IMR-90 (cell line): ENCODE results near the gene DPF1. TPM values are rescaled to one million over a fixed set of nuclear protein-coding genes. Genes with fewer than 3 reads are reported as not detected.
A peak's percentile ranks its signal among the peaks of the same experiment; 100 is the strongest.

ENCODE experiments used
- ATAC-seq: fragments of 200-7000 bp; cut with Tn5 transposase; 2 replicates; pipeline ENCODE4 v1.9.1; 2020; ENCODE audit warnings: low read depth, mild to moderate bottlenecking, moderate library complexity
- BruUV-seq: library from RNA; stranded (reverse); fragments of 400-500 nt; replicated peaks from 2 replicates; lab custom pipeline; 2021; lab: Mats Ljungman, UMichigan
- CTCF ChIA-PET: fragments of 300-600 bp; formaldehyde crosslinking; extraction: SDS; loops from one replicate; lab custom pipeline; 2021; ENCODE audit warnings: antibody characterized with exemption; lab: Yijun Ruan, JAX
- POLR2A ChIA-PET: fragments of 300-600 bp; sonication (Branson Sonifier 250); formaldehyde crosslinking; loops from one replicate; lab custom pipeline; 2022; ENCODE audit warnings: antibody characterized with exemption; ENCODE audit not compliant: unreplicated experiment; lab: Charles Lee
- DNase-seq: peaks from one replicate; pipeline ENCODE4 v3.0.0; 2013
- H2AFZ ChIP-seq: replicated peaks from 2 replicates; pipeline ENCODE3; 2013; ENCODE audit warnings: low read length, mild to moderate bottlenecking; ENCODE audit not compliant: poor library complexity
- H2AK5ac ChIP-seq: 2 replicates; pipeline ENCODE4 v1.6.1; 2013; ENCODE audit warnings: low read depth, low read length, inconsistent platforms
- H2AK9ac ChIP-seq: replicated peaks from 2 replicates; pipeline ENCODE3; 2013; ENCODE audit warnings: mild to moderate bottlenecking, low read depth, low read length, moderate library complexity; ENCODE audit not compliant: poor library complexity
- H2BK120ac ChIP-seq: 2 replicates; pipeline ENCODE4 v1.6.1; 2013; ENCODE audit warnings: low read depth, low read length, inconsistent platforms
- H2BK15ac ChIP-seq: 3 replicates; pipeline ENCODE4 v1.6.1; 2013; ENCODE audit warnings: low read depth, low read length, inconsistent platforms
- H2BK20ac ChIP-seq: 2 replicates; pipeline ENCODE4 v1.6.1; 2013; ENCODE audit warnings: low read depth, mild to moderate bottlenecking, inconsistent platforms, low read length, moderate library complexity
- H2BK5ac ChIP-seq: 2 replicates; pipeline ENCODE4 v1.6.1; 2013; ENCODE audit warnings: mild to moderate bottlenecking, low read depth, low read length, inconsistent platforms; ENCODE audit not compliant: poor library complexity, severe bottlenecking
- H3K14ac ChIP-seq: replicated peaks from 2 replicates; pipeline ENCODE4 v1.6.1; 2013; ENCODE audit warnings: low read depth, low read length, inconsistent platforms
- H3K18ac ChIP-seq: 2 replicates; pipeline ENCODE4 v1.6.1; 2013; ENCODE audit warnings: low read depth, low read length, control low read depth
- H3K23ac ChIP-seq: 2 replicates; pipeline ENCODE4 v1.6.1; 2013; ENCODE audit warnings: low read depth, low read length, inconsistent platforms
- H3K27ac ChIP-seq: 2 replicates; pipeline ENCODE4 v1.5.1; 2013; ENCODE audit warnings: mild to moderate bottlenecking, control low read depth, low read length; ENCODE audit not compliant: insufficient read depth
- H3K27me3 ChIP-seq: 2 replicates; pipeline ENCODE4 v1.6.1; 2013; ENCODE audit warnings: low read length; ENCODE audit not compliant: control insufficient read depth, insufficient read depth
- H3K36me3 ChIP-seq: 2 replicates; pipeline ENCODE4 v1.6.1; 2013; ENCODE audit warnings: low read length, mixed read lengths; ENCODE audit not compliant: control insufficient read depth, insufficient read depth
- H3K4ac ChIP-seq: 2 replicates; pipeline ENCODE4 v1.6.1; 2013; ENCODE audit warnings: low read depth, low read length, inconsistent platforms
- H3K4me1 ChIP-seq: 2 replicates; pipeline ENCODE4 v1.6.1; 2013; ENCODE audit warnings: low read length, mixed read lengths; ENCODE audit not compliant: control insufficient read depth, insufficient read depth
- H3K4me2 ChIP-seq: 2 replicates; pipeline ENCODE4 v1.6.1; 2013; ENCODE audit warnings: low read depth, mild to moderate bottlenecking, control low read depth, low read length, moderate library complexity
- H3K4me3 ChIP-seq: 2 replicates; pipeline ENCODE4 v1.5.1; 2013; ENCODE audit warnings: low read depth, mild to moderate bottlenecking, control low read depth, low read length, moderate library complexity; ENCODE audit not compliant: insufficient read depth
- H3K56ac ChIP-seq: 2 replicates; pipeline ENCODE4 v1.6.1; 2013; ENCODE audit warnings: low read length, inconsistent platforms; ENCODE audit not compliant: insufficient read depth; ENCODE audit errors: extremely low read depth
- H3K79me1 ChIP-seq, 2 experiments: 2 replicates each; pipeline ENCODE4 v1.6.1; 2013; ENCODE audit warnings: low read length in 2 of 2, inconsistent platforms in 1 of 2, low read depth in 1 of 2
- H3K9ac ChIP-seq: 2 replicates; pipeline ENCODE4 v1.6.1; 2013; ENCODE audit warnings: low read depth, low read length, control low read depth
- H3K9me1 ChIP-seq: 2 replicates; pipeline ENCODE4 v1.6.1; 2013; ENCODE audit warnings: low read length, inconsistent platforms; ENCODE audit not compliant: insufficient read depth
- H3K9me3 ChIP-seq: 2 replicates; pipeline ENCODE4 v1.6.1; 2013; ENCODE audit warnings: low read length; ENCODE audit not compliant: control insufficient read depth, insufficient read depth
- H4K20me1 ChIP-seq: 2 replicates; pipeline ENCODE4 v1.6.1; 2013; ENCODE audit warnings: low read length, inconsistent platforms; ENCODE audit not compliant: insufficient read depth
- H4K5ac ChIP-seq: 2 replicates; pipeline ENCODE4 v1.6.1; 2013; ENCODE audit warnings: mild to moderate bottlenecking, low read depth, low read length, control low read depth
- H4K8ac ChIP-seq, 2 experiments: 2 replicates each; pipeline ENCODE4 v1.6.1; 2013; ENCODE audit warnings: low read depth in 2 of 2, low read length in 2 of 2, control low read depth in 1 of 2, inconsistent platforms in 1 of 2
- H4K91ac ChIP-seq: 2 replicates; pipeline ENCODE4 v1.6.1; 2013; ENCODE audit warnings: low read depth, low read length, inconsistent platforms; ENCODE audit not compliant: insufficient read depth
- BHLHE40 ChIP-seq: fragments of 150-350 bp; IDR thresholded peaks from 2 replicates; pipeline ENCODE4 v1.6.1; 2016; ENCODE audit warnings: mild to moderate bottlenecking, low read depth, low read length
- CEBPB ChIP-seq: IDR thresholded peaks from 2 replicates; pipeline ENCODE4 v1.6.1; 2012; ENCODE audit warnings: low read depth, low read length, improper control_type of control experiment
- CHD1 ChIP-seq: IDR thresholded peaks from 2 replicates; pipeline ENCODE4 v1.6.1; 2012; ENCODE audit warnings: low read depth, low read length, improper control_type of control experiment
- FOS ChIP-seq: fragments of 150-350 bp; IDR thresholded peaks from 2 replicates; pipeline ENCODE4 v1.6.1; 2016; ENCODE audit warnings: low read depth, low read length
- MAFK ChIP-seq: IDR thresholded peaks from 2 replicates; pipeline ENCODE4 v1.6.1; 2012; ENCODE audit warnings: low read depth, low read length, improper control_type of control experiment
- MXI1 ChIP-seq: IDR thresholded peaks from 2 replicates; pipeline ENCODE4 v1.6.1; 2012; ENCODE audit warnings: low read depth, mild to moderate bottlenecking, low read length, moderate library complexity, borderline replicate concordance
- NFE2L2 ChIP-seq: fragments of 150-350 bp; IDR thresholded peaks from 2 replicates; pipeline ENCODE4 v1.6.1; 2016; ENCODE audit warnings: low read depth, mild to moderate bottlenecking, low read length
- POLR2A ChIP-seq: IDR thresholded peaks from 2 replicates; pipeline ENCODE4 v1.6.1; 2012; ENCODE audit warnings: mild to moderate bottlenecking, low read depth, low read length
- RAD21 ChIP-seq: IDR thresholded peaks from 2 replicates; pipeline ENCODE4 v1.6.1; 2012; ENCODE audit warnings: low read length, improper control_type of control experiment
- RCOR1 ChIP-seq: IDR thresholded peaks from 2 replicates; pipeline ENCODE4 v1.6.1; 2012; ENCODE audit warnings: mild to moderate bottlenecking, low read length, improper control_type of control experiment; ENCODE audit not compliant: insufficient replicate concordance
- RFX5 ChIP-seq: IDR thresholded peaks from 2 replicates; pipeline ENCODE4 v1.8.0; 2012; ENCODE audit warnings: low read depth, mild to moderate bottlenecking, low read length, moderate library complexity
- SMC3 ChIP-seq: fragments of 150-350 bp; IDR thresholded peaks from 2 replicates; pipeline ENCODE4 v1.6.1; 2016; ENCODE audit warnings: low read depth, mild to moderate bottlenecking, antibody characterized with exemption, low read length, moderate library complexity
- WGBS, 2 experiments: methylation state at CpG; one replicate each; pipeline versions ENCODE4 v1.1.5 to v1.1.7; 2013; ENCODE audit warnings: missing lambda C conversion rate in 2 of 2; ENCODE audit not compliant: insufficient read length in 1 of 2; ENCODE audit errors: extremely low coverage in 2 of 2; 5-methylcytosine and 5-hydroxymethylcytosine counted together
- dilution Hi-C: fragments of 300-500 bp; cut with HindIII; formaldehyde crosslinking; loops from one replicate; pipeline ENCODE4 v1.14.3; 2018; ENCODE audit warnings: low sequenced_read_pairs; ENCODE audit not compliant: unreplicated experiment
- in situ Hi-C: fragments of 300-500 bp; cut with MboI; formaldehyde crosslinking; loops from 3 replicates; pipeline ENCODE4 v1.14.3; 2019; ENCODE audit warnings: low sequenced_read_pairs, inconsistent platforms, mixed read lengths
- intact Hi-C: fragments of 100-400 bp; cut with micrococcal nuclease; formaldehyde crosslinking; loops from 2 replicates; pipeline ENCODE4 v1.10.0; 2022
- polyA plus RNA-seq, 3 experiments: library from polyadenylated mRNA; depleted of rRNA; stranded (reverse); fragments of >200 nt; gene quantifications; 2 replicates each; pipeline ENCODE4 v1.2.3, GENCODE V29; 2012; ENCODE audit warnings: low replicate concordance in 1 of 3
- total RNA-seq: library from RNA; depleted of rRNA; stranded (reverse); fragments of >200 nt; gene quantifications from 2 replicates; pipeline ENCODE4 v1.2.3, GENCODE V29; 2012
- TF ChIP-seq, protein P1 (sequence below): fragments of 150-350 bp; IDR thresholded peaks from 2 replicates; pipeline ENCODE4 v1.6.1; 2016; ENCODE audit warnings: low read depth, mild to moderate bottlenecking, low read length, moderate library complexity, borderline replicate concordance
- TF ChIP-seq, protein P2 (sequence below): fragments of 150-350 bp; IDR thresholded peaks from 2 replicates; pipeline ENCODE4 v1.6.1; 2017; ENCODE audit warnings: mild to moderate bottlenecking, antibody characterized with exemption, low read length, low read depth
- TF ChIP-seq, protein P3 (sequence below): conservative IDR thresholded peaks from 2 replicates; pipeline ENCODE4 v1.5.1; 2012; ENCODE audit warnings: mild to moderate bottlenecking, low read depth, low read length, improper control_type of control experiment

The DPF1 gene
- total and polyA plus RNA-seq, 2 of the 4 experiments (the other 2 are of a cell fraction), result 3.2 to 5.5 TPM

DNA sequence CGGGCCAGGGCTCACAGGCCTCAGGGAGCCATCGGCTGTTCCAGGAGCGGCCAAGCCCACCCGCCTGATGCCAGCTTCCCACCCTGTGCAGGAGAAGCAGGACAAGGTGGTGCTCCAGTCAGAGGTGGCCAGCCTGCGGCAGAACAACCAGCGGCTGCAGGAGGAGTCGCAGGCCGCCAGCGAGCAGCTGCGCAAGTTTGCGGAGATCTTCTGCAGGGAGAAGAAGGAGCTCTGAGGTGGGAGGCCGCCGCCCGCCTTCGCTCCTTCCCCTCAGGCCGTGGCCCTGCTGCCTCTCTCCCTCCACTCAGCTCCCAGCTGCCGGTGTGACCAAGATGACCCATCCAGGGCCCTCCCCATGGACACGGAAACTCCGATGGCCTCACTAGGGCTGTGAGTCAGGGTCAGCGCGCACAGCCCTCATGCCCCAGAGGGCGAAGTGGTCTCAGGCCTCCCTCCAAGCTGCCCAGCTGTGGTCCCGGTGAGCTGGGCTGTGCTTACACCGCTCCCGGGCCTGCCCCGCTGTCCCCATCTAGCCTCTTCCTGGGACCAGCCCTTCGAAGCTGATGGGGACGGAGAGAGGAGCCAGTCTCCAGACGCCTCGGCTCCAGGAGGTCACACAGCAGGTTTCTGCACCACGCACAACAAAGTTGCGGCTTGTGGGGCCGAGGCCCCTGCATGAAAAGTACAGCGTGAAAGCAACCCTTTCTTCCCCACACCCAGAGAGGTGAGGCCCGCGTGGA is 17.8 kb downstream of the DPF1 start:
- no peak for ATAC-seq
- no peak overlapping the region for H2BK5ac ChIP-seq
- H2BK120ac ChIP-seq, result no peak overlapping the region
- no peak overlapping the region for H3K56ac ChIP-seq
- H3K4me2 ChIP-seq, result no peak overlapping the region
- H3K4me3 ChIP-seq, result no peak overlapping the region
- H3K79me1 ChIP-seq, result no peaks in the 10 kb centered on the region
- H4K20me1 ChIP-seq, result peaks cover 11% of the 10 kb centered on the region
- no peak overlapping the region for H3K4ac ChIP-seq
- WGBS, 2 experiments, result 92% methylated on average over 8 of the region's 36 CpGs; no CpG with 5 or more reads in 1 of the 2 experiments
- no peak overlapping the region for H3K14ac ChIP-seq
- H3K18ac ChIP-seq, result no peak overlapping the region
- no peak overlapping the region for H2AK9ac ChIP-seq
- dilution Hi-C loops (no loop called here), intact Hi-C loops (no loop called here), in situ Hi-C loops (no loop called here)
- no peak overlapping the region for H2BK20ac ChIP-seq
- no peak overlapping the region for H3K27ac ChIP-seq
- H3K23ac ChIP-seq, result no peak overlapping the region
- CTCF ChIA-PET, result no interaction called here
- no peak overlapping the region for H2AK5ac ChIP-seq
- H3K36me3 ChIP-seq, result peaks cover 17% of the 10 kb centered on the region
- H2AFZ ChIP-seq, result no peak overlapping the region
- TSS peak; percentile 71 for BruUV-seq
- H3K27me3 ChIP-seq, result no peaks in the 10 kb centered on the region
- POLR2A ChIA-PET, result no interaction called here
- H2BK15ac ChIP-seq, result no peak overlapping the region
- H4K91ac ChIP-seq, result no peak overlapping the region
- H3K9me3 ChIP-seq, result no peaks in the 10 kb centered on the region
- no peaks in the 10 kb centered on the region for H3K9me1 ChIP-seq
- no peak overlapping the region for H4K8ac ChIP-seq
- H3K4me1 ChIP-seq, result peaks cover 13% of the 10 kb centered on the region
- no peak for TF ChIP-seq FOS
- no peak for TF ChIP-seq SMC3
- no peak for TF ChIP-seq BHLHE40
- no peak for TF ChIP-seq RAD21
- TF ChIP-seq CHD1, result no peak
- no peak for TF ChIP-seq POLR2A
- no peak for TF ChIP-seq RFX5
- TF ChIP-seq NFE2L2, result no peak
- TF ChIP-seq CEBPB, result no peak
- TF ChIP-seq RCOR1, result no peak
- TF ChIP-seq, protein P1, sequence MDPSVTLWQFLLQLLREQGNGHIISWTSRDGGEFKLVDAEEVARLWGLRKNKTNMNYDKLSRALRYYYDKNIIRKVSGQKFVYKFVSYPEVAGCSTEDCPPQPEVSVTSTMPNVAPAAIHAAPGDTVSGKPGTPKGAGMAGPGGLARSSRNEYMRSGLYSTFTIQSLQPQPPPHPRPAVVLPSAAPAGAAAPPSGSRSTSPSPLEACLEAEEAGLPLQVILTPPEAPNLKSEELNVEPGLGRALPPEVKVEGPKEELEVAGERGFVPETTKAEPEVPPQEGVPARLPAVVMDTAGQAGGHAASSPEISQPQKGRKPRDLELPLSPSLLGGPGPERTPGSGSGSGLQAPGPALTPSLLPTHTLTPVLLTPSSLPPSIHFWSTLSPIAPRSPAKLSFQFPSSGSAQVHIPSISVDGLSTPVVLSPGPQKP, result no peak
- no peak for TF ChIP-seq MXI1
- TF ChIP-seq, protein P2, sequence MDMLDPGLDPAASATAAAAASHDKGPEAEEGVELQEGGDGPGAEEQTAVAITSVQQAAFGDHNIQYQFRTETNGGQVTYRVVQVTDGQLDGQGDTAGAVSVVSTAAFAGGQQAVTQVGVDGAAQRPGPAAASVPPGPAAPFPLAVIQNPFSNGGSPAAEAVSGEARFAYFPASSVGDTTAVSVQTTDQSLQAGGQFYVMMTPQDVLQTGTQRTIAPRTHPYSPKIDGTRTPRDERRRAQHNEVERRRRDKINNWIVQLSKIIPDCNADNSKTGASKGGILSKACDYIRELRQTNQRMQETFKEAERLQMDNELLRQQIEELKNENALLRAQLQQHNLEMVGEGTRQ, result no peak
- TF ChIP-seq MAFK, result no peak
- TF ChIP-seq, protein P3, sequence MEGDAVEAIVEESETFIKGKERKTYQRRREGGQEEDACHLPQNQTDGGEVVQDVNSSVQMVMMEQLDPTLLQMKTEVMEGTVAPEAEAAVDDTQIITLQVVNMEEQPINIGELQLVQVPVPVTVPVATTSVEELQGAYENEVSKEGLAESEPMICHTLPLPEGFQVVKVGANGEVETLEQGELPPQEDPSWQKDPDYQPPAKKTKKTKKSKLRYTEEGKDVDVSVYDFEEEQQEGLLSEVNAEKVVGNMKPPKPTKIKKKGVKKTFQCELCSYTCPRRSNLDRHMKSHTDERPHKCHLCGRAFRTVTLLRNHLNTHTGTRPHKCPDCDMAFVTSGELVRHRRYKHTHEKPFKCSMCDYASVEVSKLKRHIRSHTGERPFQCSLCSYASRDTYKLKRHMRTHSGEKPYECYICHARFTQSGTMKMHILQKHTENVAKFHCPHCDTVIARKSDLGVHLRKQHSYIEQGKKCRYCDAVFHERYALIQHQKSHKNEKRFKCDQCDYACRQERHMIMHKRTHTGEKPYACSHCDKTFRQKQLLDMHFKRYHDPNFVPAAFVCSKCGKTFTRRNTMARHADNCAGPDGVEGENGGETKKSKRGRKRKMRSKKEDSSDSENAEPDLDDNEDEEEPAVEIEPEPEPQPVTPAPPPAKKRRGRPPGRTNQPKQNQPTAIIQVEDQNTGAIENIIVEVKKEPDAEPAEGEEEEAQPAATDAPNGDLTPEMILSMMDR, result no peak
- H3K9ac ChIP-seq, result no peak overlapping the region
- DNase-seq, result no peak
- H4K5ac ChIP-seq, result no peak overlapping the region
